Thoracic aorta (tissue), 2 donors: ENCODE measurements around the gene VAT1L. TPM values are rescaled to one million over a fixed set of nuclear protein-coding genes. Genes with fewer than 3 reads are reported as not detected.

Experiments used
- ATAC-seq: fragments of 150-250 bp; one replicate; pipeline ENCODE4 v1.8.0; 2017; ENCODE audit warnings: low read depth; ENCODE audit not compliant: insufficient number of reproducible peaks, low FRiP score
- DNase-seq: peaks from one replicate; pipeline ENCODE4 v3.0.0-alpha.2; 2020; ENCODE audit warnings: low spot score
- H3K27ac ChIP-seq, 2 donors: fragments of 200-600 bp; sonication (generic); 1 replicate in 1 of 2; 2 replicates in 1 of 2; pipeline ENCODE4 v1.5.1; 2016; ENCODE audit warnings: mild to moderate bottlenecking in 2 of 2, moderate library complexity in 2 of 2
- H3K27me3 ChIP-seq: fragments of 200-600 bp; sonication (generic); replicated peaks from 2 replicates; pipeline ENCODE4 v1.6.0; 2016; ENCODE audit warnings: mild to moderate bottlenecking; ENCODE audit not compliant: insufficient read depth
- H3K36me3 ChIP-seq: fragments of 200-600 bp; sonication (generic); one replicate; pipeline ENCODE4 v1.5.1; 2016
- H3K4me1 ChIP-seq, 2 donors: fragments of 200-600 bp; sonication (generic); 1 replicate in 1 of 2; 2 replicates in 1 of 2; pipeline versions ENCODE4 v1.5.1 to v1.6.0; 2016; ENCODE audit warnings: low read depth in 2 of 2, mild to moderate bottlenecking in 1 of 2; ENCODE audit not compliant: control insufficient read depth in 1 of 2
- H3K4me3 ChIP-seq: fragments of 200-600 bp; sonication (generic); 2 replicates; pipeline ENCODE4 v1.5.1; 2016; ENCODE audit warnings: mild to moderate bottlenecking
- H3K9me3 ChIP-seq: fragments of 200-600 bp; sonication (generic); 2 replicates; pipeline ENCODE4 v1.5.1; 2016
- total RNA-seq, 2 donors: library from RNA; depleted of rRNA; stranded (reverse); fragments of >200 nt; gene quantifications; one replicate each; pipeline versions ENCODE4 v1.1.0 to v1.2.3, GENCODE V29; 2016
- TF ChIP-seq, protein P1 (sequence below): fragments of 200-600 bp; sonication (generic); IDR thresholded peaks from one replicate; pipeline ENCODE4 v1.5.1; 2019; ENCODE audit warnings: antibody characterized with exemption

Gene VAT1L
- total RNA-seq, 2 donors from 2014 or later = 10.4 to 27.1 TPM

DNA sequence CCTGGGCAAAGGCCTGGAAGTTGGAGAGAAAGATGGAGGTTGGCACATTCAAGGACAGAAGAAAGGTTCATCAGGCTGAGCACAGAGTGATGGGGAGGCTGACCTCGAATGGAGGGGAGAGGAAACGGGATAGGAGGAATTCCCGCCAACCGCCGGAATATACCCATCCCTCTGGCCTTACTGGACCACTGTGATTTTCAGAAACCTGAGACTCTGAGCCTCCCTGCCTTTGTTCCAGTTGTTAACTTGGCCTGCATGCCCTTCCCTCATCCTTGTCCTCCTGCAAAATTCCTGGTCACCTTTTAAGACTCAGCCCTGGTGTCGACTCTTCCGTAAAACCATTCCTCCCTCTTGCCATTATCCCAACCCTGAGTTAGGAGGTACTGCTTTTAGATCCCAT lies 107.6 kb downstream of the VAT1L start:
- no peaks in the 10 kb centered on the region for H3K27me3 ChIP-seq
- H3K4me1 ChIP-seq = peaks cover 7% of the 10 kb centered on the region in 2 donors
- no peak overlapping the region for H3K4me3 ChIP-seq
- TF ChIP-seq, protein P1, sequence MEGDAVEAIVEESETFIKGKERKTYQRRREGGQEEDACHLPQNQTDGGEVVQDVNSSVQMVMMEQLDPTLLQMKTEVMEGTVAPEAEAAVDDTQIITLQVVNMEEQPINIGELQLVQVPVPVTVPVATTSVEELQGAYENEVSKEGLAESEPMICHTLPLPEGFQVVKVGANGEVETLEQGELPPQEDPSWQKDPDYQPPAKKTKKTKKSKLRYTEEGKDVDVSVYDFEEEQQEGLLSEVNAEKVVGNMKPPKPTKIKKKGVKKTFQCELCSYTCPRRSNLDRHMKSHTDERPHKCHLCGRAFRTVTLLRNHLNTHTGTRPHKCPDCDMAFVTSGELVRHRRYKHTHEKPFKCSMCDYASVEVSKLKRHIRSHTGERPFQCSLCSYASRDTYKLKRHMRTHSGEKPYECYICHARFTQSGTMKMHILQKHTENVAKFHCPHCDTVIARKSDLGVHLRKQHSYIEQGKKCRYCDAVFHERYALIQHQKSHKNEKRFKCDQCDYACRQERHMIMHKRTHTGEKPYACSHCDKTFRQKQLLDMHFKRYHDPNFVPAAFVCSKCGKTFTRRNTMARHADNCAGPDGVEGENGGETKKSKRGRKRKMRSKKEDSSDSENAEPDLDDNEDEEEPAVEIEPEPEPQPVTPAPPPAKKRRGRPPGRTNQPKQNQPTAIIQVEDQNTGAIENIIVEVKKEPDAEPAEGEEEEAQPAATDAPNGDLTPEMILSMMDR = no peak
- DNase-seq (no peak), ATAC-seq (no peak)
- no peaks in the 10 kb centered on the region for H3K36me3 ChIP-seq
- H3K27ac ChIP-seq = peak overlapping the region in 1 of 2 donors; percentile 25
- H3K9me3 ChIP-seq = no peaks in the 10 kb centered on the region

- DNase-seq = no peak
- H3K27ac ChIP-seq = peak overlapping the region in 1 of 2 donors; percentile 25
- H3K4me1 ChIP-seq = peaks cover 7% of the 10 kb centered on the region in 2 donors
- ATAC-seq = no peak
- TF ChIP-seq, protein P1 = no peak
- no peaks in the 10 kb centered on the region for H3K36me3 ChIP-seq
- no peaks in the 10 kb centered on the region for H3K27me3 ChIP-seq
- H3K9me3 ChIP-seq = no peaks in the 10 kb centered on the region
- no peak overlapping the region for H3K4me3 ChIP-seq
These were observed 108.2 kb downstream of the VAT1L start for GRCh38 chr16:77896415-77897128.

DNA sequence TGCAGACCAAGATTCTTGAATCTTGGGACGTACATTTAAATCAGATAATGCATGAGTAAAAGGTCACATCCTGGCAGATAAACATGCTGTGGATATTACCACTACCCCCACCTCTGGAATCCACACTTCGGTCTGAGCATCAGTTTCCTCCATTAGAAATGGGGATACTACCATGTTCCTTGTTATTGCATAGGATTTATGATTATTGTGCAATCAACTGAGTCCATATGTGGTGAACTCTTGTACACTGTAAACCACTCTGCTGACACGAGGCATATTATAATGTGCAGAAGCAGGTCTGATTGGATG lies 108.7 kb downstream of the VAT1L start:
- H3K4me3 ChIP-seq = no peak overlapping the region
- no peaks in the 10 kb centered on the region for H3K9me3 ChIP-seq
- ATAC-seq (no peak), DNase-seq (no peak)
- TF ChIP-seq, protein P1 = no peak
- peaks cover 7% of the 10 kb centered on the region in 2 donors for H3K4me1 ChIP-seq
- H3K27ac ChIP-seq = no peak overlapping the region
- H3K36me3 ChIP-seq = no peaks in the 10 kb centered on the region
- H3K27me3 ChIP-seq = no peaks in the 10 kb centered on the region

DNA sequence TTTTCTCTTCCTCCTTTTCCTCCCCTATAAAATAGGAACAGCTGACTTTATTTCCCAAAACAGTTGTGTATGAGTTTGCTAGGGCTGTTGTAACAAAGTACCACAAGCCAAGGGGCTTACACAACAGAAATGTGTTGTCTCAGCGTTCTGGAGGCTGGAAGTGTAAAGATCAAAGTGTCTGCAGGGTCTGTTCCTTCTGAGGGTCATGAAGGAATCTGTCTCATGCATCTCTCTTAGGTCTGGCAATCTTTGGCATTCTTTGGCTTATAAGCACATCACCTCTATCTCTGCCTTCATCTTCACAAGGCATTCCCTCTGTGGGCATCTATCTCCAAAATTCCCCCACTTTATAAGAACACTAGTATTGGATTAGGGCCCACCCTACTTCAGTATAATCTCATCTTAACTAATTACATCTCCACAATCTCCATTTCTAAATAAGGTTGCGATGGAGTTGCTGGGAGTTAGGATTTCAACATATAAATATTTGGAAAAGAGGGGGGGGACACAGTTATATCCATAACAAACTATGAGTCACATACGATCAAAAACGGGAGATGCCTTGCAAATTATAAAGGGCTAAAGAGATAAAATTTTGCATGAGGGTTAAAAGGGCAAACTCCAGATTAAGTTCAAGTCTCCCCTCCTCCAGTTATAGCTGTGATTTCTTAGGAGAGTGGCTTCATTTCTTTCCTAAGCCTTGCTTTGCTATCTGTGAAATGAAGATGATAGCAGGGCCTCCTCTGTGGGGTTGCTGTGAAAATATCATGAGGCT lies 109.7 kb downstream of the VAT1L start:
- no peaks in the 10 kb centered on the region for H3K36me3 ChIP-seq
- no peaks in the 10 kb centered on the region for H3K9me3 ChIP-seq
- H3K4me3 ChIP-seq = no peak overlapping the region
- DNase-seq (no peak), ATAC-seq (no peak)
- no peak overlapping the region for H3K27ac ChIP-seq
- TF ChIP-seq, protein P1 = no peak
- H3K27me3 ChIP-seq = no peaks in the 10 kb centered on the region
- peaks cover 7% of the 10 kb centered on the region in 2 donors for H3K4me1 ChIP-seq

DNA sequence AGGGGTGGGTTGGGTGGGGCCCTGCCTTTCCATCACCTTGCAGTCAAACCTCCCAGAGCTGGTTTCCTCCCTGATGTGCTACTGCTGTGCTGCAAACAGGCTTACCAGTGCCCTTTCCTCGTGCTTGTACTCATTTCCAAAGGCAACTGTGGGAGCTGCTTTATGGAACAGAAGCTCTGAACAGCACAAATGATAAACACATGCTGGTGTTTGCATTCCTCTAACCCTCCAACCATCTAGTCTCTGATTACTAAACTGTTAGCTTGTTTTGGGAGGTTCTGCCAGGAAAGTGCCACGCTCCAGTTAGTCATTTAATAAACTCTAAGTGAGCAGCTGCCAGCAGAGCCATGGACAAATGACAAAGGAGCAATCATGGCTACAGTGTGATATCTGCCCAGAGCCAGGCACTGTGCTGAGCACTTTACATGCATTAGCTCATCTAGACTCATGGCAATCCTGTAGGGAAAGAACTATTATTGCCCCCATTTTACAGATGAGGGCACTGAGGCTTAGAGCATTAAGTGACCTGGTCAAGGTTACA lies 110.4 kb downstream of the VAT1L start:
- H3K36me3 ChIP-seq = no peaks in the 10 kb centered on the region
- TF ChIP-seq, protein P1 = no peak
- H3K9me3 ChIP-seq = no peaks in the 10 kb centered on the region
- no peak for DNase-seq
- H3K4me1 ChIP-seq = peaks cover 7% of the 10 kb centered on the region in 2 donors
- ATAC-seq = no peak
- no peak overlapping the region for H3K4me3 ChIP-seq
- H3K27me3 ChIP-seq = no peaks in the 10 kb centered on the region
- H3K27ac ChIP-seq = no peak overlapping the region
